Ectodermal cell (in vitro differentiated cells): ENCODE results near the gene SMIM10L1.

ENCODE experiments used
- H3K27ac ChIP-seq: 2 replicates; pipeline ENCODE4 v1.7.0; 2013; ENCODE audit warnings: mild to moderate bottlenecking, low read depth, low read length; ENCODE audit not compliant: insufficient read depth, poor library complexity, severe bottlenecking
- H3K27me3 ChIP-seq: 2 replicates; pipeline ENCODE4 v1.7.0; 2013; ENCODE audit warnings: mild to moderate bottlenecking, low read length; ENCODE audit not compliant: insufficient read depth, control insufficient read depth, poor library complexity, severe bottlenecking
- H3K36me3 ChIP-seq: one replicate; pipeline ENCODE4 v1.7.0; 2013; ENCODE audit warnings: low read length; ENCODE audit not compliant: control insufficient read depth, insufficient read depth
- H3K4me1 ChIP-seq: one replicate; pipeline ENCODE4 v1.7.0; 2013; ENCODE audit warnings: low read length; ENCODE audit not compliant: control insufficient read depth, insufficient read depth
- H3K4me3 ChIP-seq: 2 replicates; pipeline ENCODE4 v1.7.0; 2013; ENCODE audit warnings: low read depth, low read length, control low read depth; ENCODE audit not compliant: insufficient read depth
- H3K9me3 ChIP-seq: 2 replicates; pipeline ENCODE4 v1.7.0; 2013; ENCODE audit warnings: mild to moderate bottlenecking, low read length, moderate library complexity; ENCODE audit not compliant: control insufficient read depth
- WGBS, 2 experiments: methylation state at CpG; one replicate each; pipeline ENCODE4 v1.1.7; 2013; ENCODE audit warnings: missing lambda C conversion rate in 2 of 2; 5-methylcytosine and 5-hydroxymethylcytosine counted together

SMIM10L1 gene

DNA sequence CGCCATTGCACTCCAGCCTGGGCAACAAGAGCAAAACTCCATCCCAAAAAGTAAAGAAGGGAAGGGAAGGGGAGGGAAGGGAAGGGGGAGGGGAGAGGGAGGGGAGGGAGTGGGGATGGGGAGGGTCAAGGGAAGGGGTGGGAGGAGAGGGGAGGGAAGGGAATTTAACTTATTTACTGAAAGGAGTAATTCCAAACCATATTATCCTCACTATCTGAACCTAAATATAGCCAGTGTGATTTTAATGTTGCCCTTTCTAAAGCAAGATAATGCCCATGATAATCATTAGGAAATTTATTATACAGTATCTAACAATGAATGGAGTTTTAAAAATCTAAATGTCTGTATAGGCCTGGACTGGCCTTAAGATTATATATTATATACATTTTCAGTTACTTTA lies 7.3 kb downstream of the SMIM10L1 start:
- H3K9me3 ChIP-seq = no peaks in the 10 kb centered on the region
- WGBS, 2 experiments = 80 to 87% methylated on average over 1 of the region's 1 CpG
- no peak overlapping the region for H3K4me3 ChIP-seq
- no peaks in the 10 kb centered on the region for H3K36me3 ChIP-seq
- no peaks in the 10 kb centered on the region for H3K27me3 ChIP-seq
- no peaks in the 10 kb centered on the region for H3K4me1 ChIP-seq
- no peak overlapping the region for H3K27ac ChIP-seq

DNA sequence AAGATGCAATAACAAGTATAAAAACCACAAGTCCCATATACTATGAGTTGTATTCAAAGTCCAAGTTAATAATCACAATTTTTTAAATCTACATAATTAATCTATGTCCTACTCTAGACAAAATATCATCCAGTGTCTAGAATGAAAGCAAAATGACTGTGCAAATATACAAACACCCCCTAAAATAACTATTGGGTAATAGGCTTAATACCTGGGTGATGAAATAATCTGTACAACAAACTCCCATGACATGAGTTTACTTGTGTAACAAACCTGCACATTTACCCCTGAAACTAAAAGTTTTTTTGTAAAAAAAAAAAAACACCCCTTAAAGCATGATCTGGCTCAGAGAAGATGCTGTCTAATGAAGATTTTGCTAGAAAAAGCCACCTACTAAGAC lies 11.5 kb downstream of the SMIM10L1 start:
- Histone ChIP-seq H3K36me3 (no peaks in the 10 kb centered on the region), H3K9me3 (no peaks in the 10 kb centered on the region), H3K27me3 (no peaks in the 10 kb centered on the region), H3K4me1 (no peaks in the 10 kb centered on the region), H3K4me3 (no peak overlapping the region), H3K27ac (no peak overlapping the region)

DNA sequence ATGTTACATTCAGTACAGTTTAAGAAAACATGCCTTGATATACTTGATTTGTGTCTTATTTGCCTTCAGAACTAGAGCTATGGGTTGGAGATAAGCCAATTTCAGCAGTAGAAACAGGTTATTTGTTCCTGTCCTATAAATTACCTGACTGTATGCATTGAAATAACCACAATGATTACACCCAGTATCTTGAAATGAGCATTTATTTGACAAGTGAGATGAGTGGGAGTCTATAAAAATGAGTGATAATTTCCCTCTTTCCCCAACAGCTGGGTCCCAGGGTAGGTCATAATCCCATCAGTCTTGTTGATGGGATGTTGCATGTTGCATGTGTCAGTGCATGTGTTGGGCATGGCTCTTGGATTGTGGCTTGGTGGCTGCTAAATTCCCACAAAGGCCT lies 12.0 kb downstream of the SMIM10L1 start:
- Histone ChIP-seq H3K4me3 (no peak overlapping the region), H3K27me3 (no peaks in the 10 kb centered on the region), H3K4me1 (no peaks in the 10 kb centered on the region), H3K9me3 (no peaks in the 10 kb centered on the region), H3K36me3 (no peaks in the 10 kb centered on the region), H3K27ac (no peak overlapping the region)

DNA sequence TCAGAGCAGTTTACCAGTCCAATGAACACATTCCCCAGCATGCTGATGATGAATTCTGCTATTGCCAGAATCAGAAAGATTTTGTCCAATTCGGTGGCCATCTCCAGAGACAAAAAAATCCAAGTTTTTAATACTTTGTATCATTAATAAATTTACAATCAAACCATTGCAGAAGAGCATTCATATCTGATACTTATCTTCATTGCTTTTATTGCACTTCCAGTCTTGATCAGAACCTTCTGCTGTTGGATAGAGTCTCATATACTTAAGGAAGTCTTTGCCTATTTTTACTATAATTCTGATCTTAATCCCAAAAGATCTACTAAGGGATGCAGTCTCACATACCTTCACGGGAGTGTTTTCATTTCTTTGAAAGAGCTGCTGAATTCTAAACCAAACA lies 15.8 kb downstream of the SMIM10L1 start, which contains the start of gene TAS2R42:
TAS2R42 (minus strand) TSS at position 101 of the 400 bp plus-strand sequence; CDS start at position 101, 0 bp downstream.
- WGBS, 2 experiments = 85 to 90% methylated on average over 2 of the region's 2 CpGs

DNA sequence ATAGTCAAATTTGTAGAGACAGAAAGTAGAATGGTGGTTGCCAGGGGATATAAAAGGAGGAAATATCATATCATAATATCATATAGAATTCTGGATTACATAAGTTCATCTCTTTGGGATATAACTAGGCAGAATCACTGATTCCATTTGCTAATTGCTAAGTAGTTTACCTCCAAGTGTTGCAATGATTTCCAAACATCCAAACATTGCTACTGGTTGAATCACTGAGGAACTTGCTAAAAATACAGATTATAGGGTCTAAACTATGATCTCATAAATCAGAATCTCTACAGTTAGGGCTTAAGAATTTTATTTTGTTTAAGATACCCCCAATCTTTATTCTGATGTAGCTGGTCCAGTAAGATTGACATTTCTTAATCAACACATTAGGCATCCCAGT lies 31.8 kb downstream of the SMIM10L1 start:
- H3K36me3 ChIP-seq = no peaks in the 10 kb centered on the region
- H3K9me3 ChIP-seq = no peaks in the 10 kb centered on the region
- no peaks in the 10 kb centered on the region for H3K27me3 ChIP-seq
- H3K27ac ChIP-seq = no peak overlapping the region
- no peak overlapping the region for H3K4me3 ChIP-seq
- H3K4me1 ChIP-seq = no peaks in the 10 kb centered on the region

More for the DNA sequence above, 15.8 kb downstream of the SMIM10L1 start, which contains the start of gene TAS2R42:
- Histone ChIP-seq H3K9me3 (no peaks in the 10 kb centered on the region), H3K27me3 (no peaks in the 10 kb centered on the region), H3K4me3 (no peak within 1 kb of the TSS), H3K4me1 (no peaks in the 10 kb centered on the region), H3K27ac (no peak within 1 kb of the TSS), H3K36me3 (no peaks in the 10 kb centered on the region)

DNA sequence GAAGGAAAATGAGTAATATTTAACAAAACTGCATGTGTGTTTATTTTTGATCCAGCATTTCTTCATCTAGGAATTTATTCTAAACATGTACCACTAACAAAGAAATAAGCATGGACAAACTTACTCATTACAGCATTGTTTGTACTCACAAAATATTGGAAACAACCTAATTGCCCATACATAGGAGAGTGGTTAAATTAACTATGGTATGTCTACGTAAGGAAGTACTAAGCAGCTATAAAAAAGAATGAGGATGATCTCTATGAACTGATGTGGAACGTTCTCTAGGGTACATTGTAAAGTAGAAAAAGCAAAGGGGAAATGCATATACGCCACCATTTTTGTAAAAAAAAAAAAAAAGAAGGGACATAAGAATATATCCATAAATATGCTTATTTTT lies 33.2 kb downstream of the SMIM10L1 start:
- H3K9me3 ChIP-seq = no peaks in the 10 kb centered on the region
- no peaks in the 10 kb centered on the region for H3K4me1 ChIP-seq
- no peaks in the 10 kb centered on the region for H3K36me3 ChIP-seq
- no peak overlapping the region for H3K4me3 ChIP-seq
- no peak overlapping the region for H3K27ac ChIP-seq
- 87 to 96% methylated on average over 3 of the region's 3 CpGs for WGBS, 2 experiments
- H3K27me3 ChIP-seq = no peaks in the 10 kb centered on the region

DNA sequence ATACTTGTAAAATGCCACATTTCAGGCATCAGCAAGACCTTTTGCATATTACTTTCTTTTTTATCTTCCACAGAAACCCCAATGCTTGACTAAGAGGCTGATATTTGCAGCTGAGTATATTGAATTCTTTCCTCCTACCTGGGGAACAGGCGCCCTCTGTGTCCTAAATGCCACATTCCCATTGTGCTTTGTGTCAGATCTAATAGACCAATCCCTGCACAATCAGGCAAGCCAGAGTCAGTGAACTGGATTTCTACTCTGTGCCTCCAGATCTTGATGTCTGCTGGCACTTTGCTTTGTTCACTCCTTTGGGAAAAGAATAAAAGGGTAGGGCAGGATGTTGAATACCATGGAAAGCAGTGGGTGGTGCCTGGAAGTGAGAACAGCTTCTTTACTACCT lies 38.1 kb downstream of the SMIM10L1 start:
- H3K27ac ChIP-seq = no peak overlapping the region
- WGBS, 2 experiments = 58% methylated on average over 1 of the region's 1 CpG
- no peak overlapping the region for H3K4me3 ChIP-seq
- no peaks in the 10 kb centered on the region for H3K4me1 ChIP-seq
- H3K36me3 ChIP-seq = no peaks in the 10 kb centered on the region
- no peaks in the 10 kb centered on the region for H3K27me3 ChIP-seq
- H3K9me3 ChIP-seq = no peaks in the 10 kb centered on the region
